Erythroblast (primary cell): ENCODE data around the gene GPR35.

ENCODE experiments used
- GATA1 ChIP-seq: IDR thresholded peaks from 2 replicates; pipeline ENCODE4 v1.6.1; 2011; ENCODE audit warnings: low read depth, mild to moderate bottlenecking, control low read depth, low read length, moderate library complexity
- POLR2A ChIP-seq: IDR thresholded peaks from 2 replicates; pipeline ENCODE4 v1.6.1; 2011; ENCODE audit warnings: mild to moderate bottlenecking, low read length

- no peak for TF ChIP-seq POLR2A
- TF ChIP-seq GATA1 = no peak
These were observed 25.9 kb downstream of the GPR35 start for GRCh38 chr2:240651185-240651584.
